T-helper 1 cell treated with Interleukin-12 subunit alpha and Interleukin-12 subunit beta and Interleukin-4 antibody, amounts not matched to agents 30 μg/mL and 1 μg/mL, for 36 hours (primary cell): Measurements from ENCODE around the gene STK33.

Source experiments
- H3K27ac Mint-ChIP-seq: one replicate; pipeline ENCODE4 v1.8.0; 2021; ENCODE audit warnings: mild to moderate bottlenecking, mixed read lengths
- H3K27me3 Mint-ChIP-seq: one replicate; pipeline ENCODE4 v1.8.0; 2021; ENCODE audit warnings: low read depth, mixed read lengths
- H3K36me3 Mint-ChIP-seq: one replicate; pipeline ENCODE4 v1.8.0; 2021; ENCODE audit warnings: low read depth, mixed read lengths
- H3K4me1 Mint-ChIP-seq: one replicate; pipeline ENCODE4 v1.8.0; 2021; ENCODE audit warnings: low read depth, mixed read lengths
- H3K4me3 Mint-ChIP-seq: one replicate; pipeline ENCODE4 v1.8.0; 2021; ENCODE audit warnings: mild to moderate bottlenecking, moderate library complexity, mixed read lengths
- H3K9me3 Mint-ChIP-seq: one replicate; pipeline ENCODE4 v1.8.0; 2021; ENCODE audit warnings: mixed read lengths

Gene STK33

DNA sequence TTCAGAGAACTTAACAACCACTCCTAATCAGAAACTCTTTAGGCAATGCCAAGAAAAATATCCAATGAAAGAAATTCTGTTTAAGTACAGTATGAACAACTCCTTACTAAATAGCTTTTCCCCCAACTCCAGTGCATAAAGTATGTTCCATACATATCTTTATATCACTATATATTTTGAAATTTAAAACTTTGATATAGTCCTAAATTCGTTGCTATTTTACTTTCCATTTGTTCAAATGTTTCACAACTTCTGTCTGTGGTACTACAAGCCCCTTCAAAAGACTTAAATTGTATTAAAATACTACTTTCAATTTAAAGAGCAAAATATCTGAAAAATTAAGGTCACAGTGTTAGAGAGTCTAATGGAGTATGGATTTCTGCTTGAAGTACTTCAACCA is 52.6 kb downstream of the STK33 start:
- H3K27me3 Mint-ChIP-seq = no peaks in the 10 kb centered on the region
- no peaks in the 10 kb centered on the region for H3K4me1 Mint-ChIP-seq
- no peak overlapping the region for H3K4me3 Mint-ChIP-seq

GRCh38 chr11:8533332-8533731 is 60.7 kb downstream of the STK33 start:
- Mint-ChIP-seq H3K9me3 (no peaks in the 10 kb centered on the region), H3K27ac (no peak overlapping the region), H3K4me3 (no peak overlapping the region), H3K36me3 (no peaks in the 10 kb centered on the region), H3K27me3 (no peaks in the 10 kb centered on the region), H3K4me1 (no peaks in the 10 kb centered on the region)

More for the DNA sequence above, 52.6 kb downstream of the STK33 start:
- Mint-ChIP-seq H3K36me3 (no peaks in the 10 kb centered on the region), H3K27ac (no peak overlapping the region), H3K9me3 (no peaks in the 10 kb centered on the region)

GRCh38 chr11:8532475-8532874 is 61.6 kb downstream of the STK33 start:
- Mint-ChIP-seq H3K4me3 (no peak overlapping the region), H3K27me3 (no peaks in the 10 kb centered on the region), H3K27ac (no peak overlapping the region), H3K9me3 (no peaks in the 10 kb centered on the region), H3K36me3 (no peaks in the 10 kb centered on the region), H3K4me1 (no peaks in the 10 kb centered on the region)

- no peaks in the 10 kb centered on the region for H3K27me3 Mint-ChIP-seq
- no peaks in the 10 kb centered on the region for H3K36me3 Mint-ChIP-seq
- no peaks in the 10 kb centered on the region for H3K9me3 Mint-ChIP-seq
- H3K27ac Mint-ChIP-seq = no peak overlapping the region
- no peaks in the 10 kb centered on the region for H3K4me1 Mint-ChIP-seq
- no peak overlapping the region for H3K4me3 Mint-ChIP-seq
Measured at GRCh38 chr11:8531982-8532381, 62.0 kb downstream of the STK33 start.

- H3K27ac Mint-ChIP-seq = no peak overlapping the region
- no peaks in the 10 kb centered on the region for H3K27me3 Mint-ChIP-seq
- no peaks in the 10 kb centered on the region for H3K36me3 Mint-ChIP-seq
- no peak overlapping the region for H3K4me3 Mint-ChIP-seq
- H3K9me3 Mint-ChIP-seq = no peaks in the 10 kb centered on the region
- H3K4me1 Mint-ChIP-seq = no peaks in the 10 kb centered on the region
Measured at GRCh38 chr11:8531312-8531711, 62.7 kb downstream of the STK33 start.

DNA sequence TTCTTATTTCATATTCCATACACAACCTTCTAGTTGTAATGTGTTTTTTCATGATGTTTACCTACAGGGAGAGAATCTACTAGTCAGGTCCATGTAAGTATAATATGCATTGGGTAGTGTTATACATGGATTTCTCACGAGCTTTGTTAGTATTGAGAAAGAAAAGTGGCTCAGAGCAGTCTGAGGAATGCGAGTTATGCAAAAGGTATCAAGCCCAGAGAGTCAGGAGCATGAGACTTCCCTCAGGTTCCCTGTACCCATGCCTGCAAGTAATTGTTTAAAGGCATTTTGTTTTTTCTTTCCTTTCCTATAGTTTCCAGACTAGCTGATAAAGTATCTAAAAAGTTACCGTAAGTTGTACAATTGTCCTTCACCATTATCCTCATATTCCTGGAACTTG is 66.1 kb downstream of the STK33 start:
- no peaks in the 10 kb centered on the region for H3K4me1 Mint-ChIP-seq
- H3K27me3 Mint-ChIP-seq = no peaks in the 10 kb centered on the region
- H3K4me3 Mint-ChIP-seq = no peak overlapping the region
- H3K27ac Mint-ChIP-seq = no peak overlapping the region
- no peaks in the 10 kb centered on the region for H3K9me3 Mint-ChIP-seq
- H3K36me3 Mint-ChIP-seq = no peaks in the 10 kb centered on the region

GRCh38 chr11:8523396-8523795 is 70.6 kb downstream of the STK33 start:
- H3K27ac Mint-ChIP-seq = no peak overlapping the region
- H3K27me3 Mint-ChIP-seq = no peaks in the 10 kb centered on the region
- H3K4me3 Mint-ChIP-seq = no peak overlapping the region
- no peaks in the 10 kb centered on the region for H3K36me3 Mint-ChIP-seq
- no peaks in the 10 kb centered on the region for H3K4me1 Mint-ChIP-seq
- peaks cover 5% of the 10 kb centered on the region for H3K9me3 Mint-ChIP-seq

- no peak overlapping the region for H3K4me3 Mint-ChIP-seq
- H3K36me3 Mint-ChIP-seq = no peaks in the 10 kb centered on the region
- H3K4me1 Mint-ChIP-seq = no peaks in the 10 kb centered on the region
- H3K27me3 Mint-ChIP-seq = no peaks in the 10 kb centered on the region
- no peak overlapping the region for H3K27ac Mint-ChIP-seq
- H3K9me3 Mint-ChIP-seq = no peaks in the 10 kb centered on the region
Measured at GRCh38 chr11:8512547-8512946, 81.5 kb downstream of the STK33 start.

- Mint-ChIP-seq H3K4me1 (no peaks in the 10 kb centered on the region), H3K27ac (no peak overlapping the region), H3K27me3 (no peaks in the 10 kb centered on the region), H3K9me3 (no peaks in the 10 kb centered on the region), H3K4me3 (no peak overlapping the region), H3K36me3 (no peaks in the 10 kb centered on the region)
Measured at GRCh38 chr11:8503910-8504364, 90.1 kb downstream of the STK33 start.

- H3K4me3 Mint-ChIP-seq = no peak overlapping the region
- H3K27me3 Mint-ChIP-seq = no peaks in the 10 kb centered on the region
- H3K4me1 Mint-ChIP-seq = no peaks in the 10 kb centered on the region
- H3K9me3 Mint-ChIP-seq = no peaks in the 10 kb centered on the region
- no peak overlapping the region for H3K27ac Mint-ChIP-seq
- no peaks in the 10 kb centered on the region for H3K36me3 Mint-ChIP-seq
Measured at GRCh38 chr11:8501836-8502235, 92.2 kb downstream of the STK33 start.

DNA sequence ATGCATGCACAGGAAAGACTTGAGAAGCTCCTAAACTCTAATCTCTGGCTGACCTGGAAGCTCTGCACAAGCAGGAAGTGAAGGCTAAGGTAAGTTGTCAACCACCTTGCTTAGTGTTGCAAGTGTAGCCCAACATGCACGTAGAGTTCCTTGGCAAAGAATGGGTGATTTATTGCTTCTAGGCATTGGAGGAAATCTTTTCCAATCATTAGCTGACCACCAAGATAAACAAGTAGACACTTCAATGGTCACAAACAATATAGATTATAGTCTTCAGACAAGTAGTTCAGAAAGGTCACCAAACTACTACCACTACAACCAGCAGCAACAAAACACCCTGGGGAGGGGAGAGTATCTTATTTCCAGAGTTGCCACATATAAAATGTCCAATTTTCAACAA is 105.6 kb downstream of the STK33 start:
- no peaks in the 10 kb centered on the region for H3K9me3 Mint-ChIP-seq
- no peak overlapping the region for H3K4me3 Mint-ChIP-seq
- H3K27ac Mint-ChIP-seq = no peak overlapping the region
- H3K36me3 Mint-ChIP-seq = no peaks in the 10 kb centered on the region
- no peaks in the 10 kb centered on the region for H3K27me3 Mint-ChIP-seq
- H3K4me1 Mint-ChIP-seq = no peaks in the 10 kb centered on the region

- Mint-ChIP-seq H3K36me3 (no peaks in the 10 kb centered on the region), H3K4me3 (no peak overlapping the region), H3K4me1 (no peaks in the 10 kb centered on the region), H3K27ac (no peak overlapping the region), H3K27me3 (no peaks in the 10 kb centered on the region), H3K9me3 (no peaks in the 10 kb centered on the region)
Measured at GRCh38 chr11:8487261-8487660, 106.8 kb downstream of the STK33 start.

DNA sequence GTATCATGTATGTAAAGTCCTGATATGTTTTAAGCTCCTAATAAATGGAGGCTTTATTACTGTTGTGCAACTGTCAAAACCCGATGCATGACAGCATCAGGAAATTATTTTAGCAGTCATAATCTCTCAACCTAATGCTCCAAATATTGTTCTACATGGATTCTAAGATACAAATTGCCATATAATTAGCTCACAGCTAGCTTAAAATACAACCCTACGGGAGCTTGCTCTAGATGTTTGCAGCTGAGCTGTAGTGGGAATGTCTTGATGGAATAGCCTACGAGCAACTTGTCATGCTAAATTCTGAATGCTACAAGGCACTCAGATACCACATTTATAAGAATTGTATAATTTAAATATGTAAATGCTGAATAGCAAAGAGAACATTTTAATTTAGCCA is 109.8 kb downstream of the STK33 start:
- Mint-ChIP-seq H3K9me3 (no peaks in the 10 kb centered on the region), H3K27ac (no peak overlapping the region), H3K27me3 (no peaks in the 10 kb centered on the region), H3K4me3 (no peak overlapping the region), H3K36me3 (no peaks in the 10 kb centered on the region), H3K4me1 (no peaks in the 10 kb centered on the region)

GRCh38 chr11:8480858-8481257 is 113.2 kb downstream of the STK33 start:
- Mint-ChIP-seq H3K9me3 (no peaks in the 10 kb centered on the region), H3K27me3 (no peaks in the 10 kb centered on the region), H3K27ac (no peak overlapping the region), H3K4me3 (no peak overlapping the region), H3K4me1 (no peaks in the 10 kb centered on the region), H3K36me3 (no peaks in the 10 kb centered on the region)

- H3K4me3 Mint-ChIP-seq = no peak overlapping the region
Measured at GRCh38 chr11:8477680-8478079, 116.3 kb downstream of the STK33 start.

GRCh38 chr11:8477151-8477550 is 116.9 kb downstream of the STK33 start:
- Mint-ChIP-seq H3K36me3 (no peaks in the 10 kb centered on the region), H3K9me3 (no peaks in the 10 kb centered on the region), H3K27me3 (no peaks in the 10 kb centered on the region), H3K27ac (no peak overlapping the region), H3K4me1 (no peaks in the 10 kb centered on the region), H3K4me3 (no peak overlapping the region)

More at GRCh38 chr11:8477680-8478079, 116.3 kb downstream of the STK33 start:
- Mint-ChIP-seq H3K4me1 (no peaks in the 10 kb centered on the region), H3K36me3 (no peaks in the 10 kb centered on the region), H3K27me3 (no peaks in the 10 kb centered on the region), H3K27ac (no peak overlapping the region), H3K9me3 (no peaks in the 10 kb centered on the region)
